Measurements from ENCODE around the gene EMILIN1.

The EMILIN1 gene

GRCh38 chr2:27059141-27059820 lies 19.1 kb upstream of the EMILIN1 start:
- no peak overlapping the region for H3K4me3 ChIP-seq (ENCODE audit: low read depth, low read length)
- CTCF ChIA-PET, result interaction anchor here (1.2 to 1.3 kb wide), 2 partner anchors 9 to 19 kb away, joined by 3 to 7 read pairs; partner anchors contain the start of gene EMILIN1
- TF ChIP-seq CTCF (IDR thresholded peaks at IDR 0.05; ENCODE audit: insufficient read depth, low read length, missing control alignments), result no peak
- POLR2A ChIA-PET, result interaction anchor here (0.6 to 2.4 kb wide), 4 partner anchors 9 to 104 kb away, joined by 3 to 14 read pairs (median 4); partner anchors contain the start of gene OST4
- DNase-seq (ENCODE audit: low read depth, low spot score), result no peak

- POLR2A ChIA-PET, result interaction anchor here (0.5 to 2.7 kb wide), 4 partner anchors 10 to 105 kb away, joined by 4 to 13 read pairs (median 4); partner anchors contain the start of genes AGBL5 and OST4
- CTCF ChIA-PET, result no interaction called here
Measured at GRCh38 chr2:27060323-27060722, 18.1 kb upstream of the EMILIN1 start.

GRCh38 chr2:27065128-27065527 lies 13.3 kb upstream of the EMILIN1 start:
- H3K4me3 ChIP-seq (ENCODE audit: low read depth, low read length), result no peak overlapping the region
- no peak for TF ChIP-seq CTCF (IDR thresholded peaks at IDR 0.05; ENCODE audit: insufficient read depth, low read length, missing control alignments)
- DNase-seq (ENCODE audit: low read depth, low spot score), result no peak
- CTCF ChIA-PET, result interaction anchor here (0.7 to 1.3 kb wide), 4 partner anchors 9 to 15 kb away, joined by 3 to 4 read pairs (median 3); partner anchors contain the start of gene EMILIN1
- POLR2A ChIA-PET, result interaction anchor here (0.6 to 1.6 kb wide), 4 partner anchors 8 to 262 kb away, joined by 3 to 8 read pairs (median 6); no protein-coding TSS in a partner anchor

More at GRCh38 chr2:27060323-27060722, 18.1 kb upstream of the EMILIN1 start:
- no peak for DNase-seq (ENCODE audit: low read depth, low spot score)
- TF ChIP-seq CTCF (IDR thresholded peaks at IDR 0.05; ENCODE audit: insufficient read depth, low read length, missing control alignments), result no peak
- no peak overlapping the region for H3K4me3 ChIP-seq (ENCODE audit: low read depth, low read length)

- POLR2A ChIA-PET, result interaction anchor here (1.0 to 2.6 kb wide), 5 partner anchors 9 to 17 kb away, joined by 3 to 14 read pairs (median 4); partner anchors contain the start of genes AGBL5 and EMILIN1
- no peak for DNase-seq (ENCODE audit: low read depth, low spot score)
- CTCF ChIA-PET, result interaction anchor here (0.8 to 3.5 kb wide), 5 partner anchors 11 to 106 kb away, joined by 3 to 13 read pairs (median 4); partner anchors contain the start of genes AGBL5 and EMILIN1
- no peak overlapping the region for H3K4me3 ChIP-seq (ENCODE audit: low read depth, low read length)
- TF ChIP-seq CTCF (IDR thresholded peaks at IDR 0.05; ENCODE audit: insufficient read depth, low read length, missing control alignments), result no peak
Measured at GRCh38 chr2:27067385-27067784, 11.0 kb upstream of the EMILIN1 start.

GRCh38 chr2:27069436-27069835 lies 9.0 kb upstream of the EMILIN1 start:
- CTCF ChIA-PET, result interaction anchor here (0.8 to 3.5 kb wide), 4 partner anchors 9 to 129 kb away, joined by 3 to 13 read pairs (median 10); partner anchors contain the start of gene EMILIN1
- POLR2A ChIA-PET, result interaction anchor here (2.6 kb wide), 1 partner anchor 11 kb away, joined by 14 read pairs; no protein-coding TSS in a partner anchor
- TF ChIP-seq CTCF (IDR thresholded peaks at IDR 0.05; ENCODE audit: insufficient read depth, low read length, missing control alignments), result no peak
- peak overlapping the region; percentile 91 for H3K4me3 ChIP-seq (ENCODE audit: low read depth, low read length)
- DNase-seq (ENCODE audit: low read depth, low spot score), result no peak
